HepG2 (cell line): ENCODE results near the gene SAMD8. TPM values are rescaled to one million over a fixed set of nuclear protein-coding genes. Genes with fewer than 3 reads are reported as not detected.

Experiments used
- CEBPG ChIP-seq: IDR thresholded peaks from 2 replicates; pipeline ENCODE4 v1.6.1; 2016
- DMAP1 ChIP-seq: IDR thresholded peaks from 2 replicates; pipeline ENCODE4 v1.6.1; 2016
- EP300 ChIP-seq, 3 experiments: sonication (generic) in 1 of 3; formaldehyde crosslinking in 1 of 3; IDR thresholded peaks; 2 replicates each; pipeline versions ENCODE4 v1.5.1 to v1.6.1; 2011 to 2020; ENCODE audit warnings: low read depth in 2 of 3, low read length in 2 of 3, borderline replicate concordance in 1 of 3, improper control_type of control experiment in 1 of 3, mild to moderate bottlenecking in 1 of 3, missing genetic modification reagents in 1 of 3, moderate library complexity in 1 of 3
- HNRNPL ChIP-seq: fragments of 200-400 bp; formaldehyde crosslinking; IDR thresholded peaks from 2 replicates; pipeline ENCODE4 v1.6.1; 2017; ENCODE audit warnings: mild to moderate bottlenecking, low read depth, low read length
- MLXIP ChIP-seq: sonication (generic); formaldehyde crosslinking; IDR thresholded peaks from 2 replicates; pipeline ENCODE4 v1.9.0; 2021; ENCODE audit warnings: missing genetic modification reagents, borderline replicate concordance
- NFE2L2 ChIP-seq: fragments of 150-350 bp; IDR thresholded peaks from 2 replicates; pipeline ENCODE4 v1.6.1; 2014; ENCODE audit warnings: low read length
- NFKB2 ChIP-seq: sonication (generic); formaldehyde crosslinking; IDR thresholded peaks from 2 replicates; pipeline ENCODE4 v1.4.0; 2020; ENCODE audit warnings: missing genetic modification reagents, borderline replicate concordance
- PAF1 ChIP-seq: IDR thresholded peaks from 2 replicates; pipeline ENCODE4 v1.6.1; 2016; ENCODE audit warnings: missing genetic modification reagents, missing compliant biosample characterization
- SRSF4 ChIP-seq: fragments of 200-400 bp; formaldehyde crosslinking; IDR thresholded peaks from one replicate; pipeline ENCODE4 v1.6.1; 2018; ENCODE audit warnings: mild to moderate bottlenecking, low read depth, low read length, moderate library complexity; ENCODE audit not compliant: poor library complexity, severe bottlenecking
- SYNCRIP ChIP-seq: fragments of 200-400 bp; formaldehyde crosslinking; IDR thresholded peaks from 2 replicates; pipeline ENCODE4 v1.6.1; 2018; ENCODE audit warnings: mild to moderate bottlenecking, low read depth, low read length; ENCODE audit not compliant: insufficient read depth
- TOE1 ChIP-seq: sonication (generic); formaldehyde crosslinking; IDR thresholded peaks from 2 replicates; pipeline ENCODE4 v1.4.0; 2020; ENCODE audit warnings: mild to moderate bottlenecking, missing genetic modification reagents
- ZEB1 ChIP-seq: IDR thresholded peaks from 2 replicates; pipeline ENCODE4 v1.6.1; 2012; ENCODE audit warnings: mild to moderate bottlenecking, low read depth, inconsistent platforms; ENCODE audit not compliant: insufficient replicate concordance
- ZFY ChIP-seq: sonication (generic); formaldehyde crosslinking; IDR thresholded peaks from 2 replicates; pipeline ENCODE4 v1.4.0; 2020; ENCODE audit warnings: missing genetic modification reagents
- ZNF337 ChIP-seq: sonication (generic); formaldehyde crosslinking; IDR thresholded peaks from 2 replicates; pipeline ENCODE4 v1.5.1; 2020; ENCODE audit warnings: missing genetic modification reagents, low read depth, mild to moderate bottlenecking, borderline replicate concordance
- ZNF772 ChIP-seq: sonication (generic); formaldehyde crosslinking; IDR thresholded peaks from 2 replicates; pipeline ENCODE4 v1.5.0; 2020; ENCODE audit warnings: mild to moderate bottlenecking, missing genetic modification reagents
- polyA plus RNA-seq, 8 experiments: library from polyadenylated mRNA; depleted of rRNA in 3 of 8; stranded (reverse) in 7 of 8; unstranded in 1 of 8; fragments of >200 nt; fragmentation: Illumina TruSeq in 4 of 8; extraction: Trizol in 4 of 8; gene quantifications; 2 replicates each; pipeline versions ENCODE4 v1.2.1 to v1.2.3, GENCODE V29; 2011 to 2016; ENCODE audit warnings: low read depth in 4 of 8, missing spikeins in 1 of 8, mixed read lengths in 1 of 8; ENCODE audit not compliant: insufficient read depth in 1 of 8
- total RNA-seq, 5 experiments: library from RNA; depleted of rRNA; stranded (reverse); fragments of >200 nt; fragmentation: Illumina TruSeq; extraction: Trizol; gene quantifications; 2 replicates each; pipeline ENCODE4 v1.2.3, GENCODE V29; 2016; ENCODE audit warnings: low read depth in 1 of 5
- TF ChIP-seq, protein P1 (sequence below): sonication (generic); formaldehyde crosslinking; IDR thresholded peaks from 2 replicates; pipeline ENCODE4 v1.4.0; 2020; ENCODE audit warnings: mild to moderate bottlenecking, low read depth, missing genetic modification reagents
- TF ChIP-seq, protein P2 (sequence below): sonication (generic); formaldehyde crosslinking; IDR thresholded peaks from 2 replicates; pipeline ENCODE4 v1.5.1; 2020; ENCODE audit warnings: missing genetic modification reagents, mild to moderate bottlenecking, borderline replicate concordance
- TF ChIP-seq, protein P3 (sequence below): sonication (generic); formaldehyde crosslinking; IDR thresholded peaks from 2 replicates; pipeline ENCODE4 v1.4.0; 2020; ENCODE audit warnings: mild to moderate bottlenecking, missing genetic modification reagents

The SAMD8 gene
- total and polyA plus RNA-seq, 2 of the 13 experiments (the other 11 are each of a cell fraction or from before 2014, with no cell fraction given): 10.4 to 13.2 TPM

DNA sequence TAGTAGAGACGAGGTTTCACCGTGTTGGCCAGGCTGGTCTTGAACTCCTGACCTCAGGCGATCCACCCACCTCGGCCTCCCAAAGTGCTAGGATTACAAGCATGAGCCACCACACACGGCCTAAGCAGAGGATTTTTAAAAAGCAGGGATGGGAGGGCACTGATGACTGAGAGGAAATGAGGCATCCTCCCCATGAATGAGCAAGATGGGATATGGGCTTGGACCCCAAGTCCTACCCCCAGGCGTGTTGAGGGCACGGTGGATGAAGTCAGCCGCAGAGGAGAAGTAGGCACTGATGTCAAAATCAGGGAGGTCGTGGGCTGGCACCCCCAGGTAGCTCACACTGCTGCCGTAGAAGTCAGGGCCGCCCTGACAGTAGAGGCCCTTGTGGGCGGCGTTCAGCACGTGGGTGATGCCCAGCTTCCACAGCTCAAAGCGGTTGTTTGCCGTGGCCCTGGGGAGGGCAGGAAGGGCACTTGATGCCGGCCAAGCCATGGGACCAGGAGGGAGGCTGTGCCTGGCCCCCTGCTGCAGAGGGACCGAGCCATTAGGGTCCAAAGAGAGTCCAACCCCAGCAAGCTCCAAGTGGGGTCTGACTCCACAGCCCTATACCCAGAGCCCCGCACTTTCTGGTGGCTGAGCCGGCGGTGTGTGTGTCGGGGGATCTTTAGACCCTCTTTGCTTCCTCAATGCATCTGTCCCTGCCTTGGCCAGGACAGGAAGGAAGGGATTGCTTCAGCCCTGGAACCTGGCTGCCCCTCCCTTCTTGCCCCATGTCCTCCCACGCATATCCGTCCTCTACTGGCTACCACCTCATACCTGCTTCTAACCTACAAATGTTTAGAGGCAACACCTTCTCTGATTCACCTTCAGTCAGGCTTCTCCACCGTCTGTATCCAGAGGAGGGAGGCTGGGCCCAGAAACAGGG, 3.4 kb upstream of the SAMD8 start (continued):
- no peak for TF ChIP-seq PAF1 (CRISPR knock-in tag)
- TF ChIP-seq ZEB1: no peak
- TF ChIP-seq, protein P1, sequence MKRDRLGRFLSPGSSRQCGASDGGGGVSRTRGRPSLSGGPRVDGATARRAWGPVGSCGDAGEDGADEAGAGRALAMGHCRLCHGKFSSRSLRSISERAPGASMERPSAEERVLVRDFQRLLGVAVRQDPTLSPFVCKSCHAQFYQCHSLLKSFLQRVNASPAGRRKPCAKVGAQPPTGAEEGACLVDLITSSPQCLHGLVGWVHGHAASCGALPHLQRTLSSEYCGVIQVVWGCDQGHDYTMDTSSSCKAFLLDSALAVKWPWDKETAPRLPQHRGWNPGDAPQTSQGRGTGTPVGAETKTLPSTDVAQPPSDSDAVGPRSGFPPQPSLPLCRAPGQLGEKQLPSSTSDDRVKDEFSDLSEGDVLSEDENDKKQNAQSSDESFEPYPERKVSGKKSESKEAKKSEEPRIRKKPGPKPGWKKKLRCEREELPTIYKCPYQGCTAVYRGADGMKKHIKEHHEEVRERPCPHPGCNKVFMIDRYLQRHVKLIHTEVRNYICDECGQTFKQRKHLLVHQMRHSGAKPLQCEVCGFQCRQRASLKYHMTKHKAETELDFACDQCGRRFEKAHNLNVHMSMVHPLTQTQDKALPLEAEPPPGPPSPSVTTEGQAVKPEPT (CRISPR knock-in tag): 0 out of 2 replicates have a peak, but pooled peaks have one; percentile 14
- no peak for TF ChIP-seq NFKB2 (CRISPR knock-in tag)
- TF ChIP-seq NFE2L2: no peak
- TF ChIP-seq MLXIP (CRISPR knock-in tag): no peak
- TF ChIP-seq TOE1 (CRISPR knock-in tag): no peak
- peak; percentile 29 for TF ChIP-seq CEBPG (CRISPR knock-in tag)
- TF ChIP-seq EP300 (IDR thresholded peaks at IDR 0.05; ENCODE audit: low read depth in 2 of 2, low read length in 2 of 2): no peak
- no peak for TF ChIP-seq EP300 (CRISPR knock-in tag; IDR thresholded peaks at IDR 0.05; ENCODE audit: borderline replicate concordance)
- TF ChIP-seq, protein P2, sequence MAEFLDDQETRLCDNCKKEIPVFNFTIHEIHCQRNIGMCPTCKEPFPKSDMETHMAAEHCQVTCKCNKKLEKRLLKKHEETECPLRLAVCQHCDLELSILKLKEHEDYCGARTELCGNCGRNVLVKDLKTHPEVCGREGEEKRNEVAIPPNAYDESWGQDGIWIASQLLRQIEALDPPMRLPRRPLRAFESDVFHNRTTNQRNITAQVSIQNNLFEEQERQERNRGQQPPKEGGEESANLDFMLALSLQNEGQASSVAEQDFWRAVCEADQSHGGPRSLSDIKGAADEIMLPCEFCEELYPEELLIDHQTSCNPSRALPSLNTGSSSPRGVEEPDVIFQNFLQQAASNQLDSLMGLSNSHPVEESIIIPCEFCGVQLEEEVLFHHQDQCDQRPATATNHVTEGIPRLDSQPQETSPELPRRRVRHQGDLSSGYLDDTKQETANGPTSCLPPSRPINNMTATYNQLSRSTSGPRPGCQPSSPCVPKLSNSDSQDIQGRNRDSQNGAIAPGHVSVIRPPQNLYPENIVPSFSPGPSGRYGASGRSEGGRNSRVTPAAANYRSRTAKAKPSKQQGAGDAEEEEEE (CRISPR knock-in tag): no peak
- no peak for TF ChIP-seq ZNF772 (CRISPR knock-in tag)
- TF ChIP-seq DMAP1 (CRISPR knock-in tag): peak; percentile 15; the same call in 1 of the 2 replicates
- TF ChIP-seq ZFY (CRISPR knock-in tag): 0 out of 2 replicates have a peak, but pooled peaks have one; percentile 1
- 0 out of 2 replicates have a peak, but pooled peaks have one; percentile 51 for TF ChIP-seq HNRNPL
- TF ChIP-seq SRSF4: no peak
- 0 out of 2 replicates have a peak, but pooled peaks have one; percentile 72 for TF ChIP-seq ZNF337 (CRISPR knock-in tag)
- TF ChIP-seq SYNCRIP: no peak
- TF ChIP-seq, protein P3, sequence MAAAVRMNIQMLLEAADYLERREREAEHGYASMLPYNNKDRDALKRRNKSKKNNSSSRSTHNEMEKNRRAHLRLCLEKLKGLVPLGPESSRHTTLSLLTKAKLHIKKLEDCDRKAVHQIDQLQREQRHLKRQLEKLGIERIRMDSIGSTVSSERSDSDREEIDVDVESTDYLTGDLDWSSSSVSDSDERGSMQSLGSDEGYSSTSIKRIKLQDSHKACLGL (CRISPR knock-in tag): 0 out of 2 replicates have a peak, but pooled peaks have one; percentile 33
